Neural progenitor cell (in vitro differentiated cells): ENCODE measurements around the gene RSL1D1.

Experiments
- CTCF ChIP-seq: fragments of 200-600 bp; sonication (generic); IDR thresholded peaks from 2 replicates; pipeline ENCODE4 v1.5.1; 2017; ENCODE audit warnings: antibody characterized with exemption, mild to moderate bottlenecking
- EZH2 ChIP-seq: fragments of 200-600 bp; sonication (generic); IDR thresholded peaks from 2 replicates; pipeline ENCODE4 v1.6.1; 2017; ENCODE audit warnings: antibody characterized with exemption, mild to moderate bottlenecking, moderate library complexity

GRCh38 chr16:11869353-11870228 lies 18.2 kb upstream of the RSL1D1 start:
- TF ChIP-seq CTCF: no peak
- TF ChIP-seq EZH2: no peak
